Loucy (cell line): ENCODE measurements around the gene COA8.

Experiments
- CTCF ChIP-seq: fragments of 200-600 bp; sonication (generic); conservative IDR thresholded peaks from 2 replicates; pipeline ENCODE4 v1.5.1; 2014; ENCODE audit warnings: mild to moderate bottlenecking, antibody characterized with exemption, low read length
- EZH2phosphoT487 ChIP-seq: fragments of 200-600 bp; IDR thresholded peaks from 2 replicates; pipeline ENCODE4 v1.6.1; 2018; ENCODE audit warnings: antibody characterized with exemption, mild to moderate bottlenecking, moderate library complexity, borderline replicate concordance

GRCh38 chr14:103594265-103594664 lies 31.5 kb downstream of the COA8 start:
- TF ChIP-seq EZH2phosphoT487 (no peak), CTCF (no peak)
